GM19238 (cell line): ENCODE results near the gene PTPN12.

Source experiments
- DNase-seq: peaks from one replicate; pipeline ENCODE4 v3.0.0; 2011; ENCODE audit warnings: low spot score; ENCODE audit not compliant: insufficient read length

Gene PTPN12

DNA sequence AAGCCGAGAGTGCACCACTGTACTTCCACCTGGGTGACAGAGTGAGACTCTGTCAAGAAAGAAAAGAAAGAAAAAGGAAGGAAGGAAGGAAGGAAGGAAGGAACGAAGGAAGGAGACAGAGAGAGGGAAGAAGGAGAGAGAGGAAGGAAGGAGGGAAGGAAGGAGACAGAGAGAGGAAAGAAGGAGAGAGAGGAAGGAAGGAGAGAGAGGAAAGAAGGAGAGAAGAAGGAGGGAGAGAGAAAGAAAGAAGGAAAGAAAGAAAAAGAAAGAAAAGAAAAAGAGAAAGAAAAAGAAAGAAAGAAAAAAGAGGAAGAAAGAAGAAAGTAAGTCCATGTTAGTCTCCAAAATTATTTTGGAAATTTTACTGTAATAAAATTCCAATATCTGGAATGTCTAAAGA, 125.8 kb downstream of the PTPN12 start:
- no peak for DNase-seq

DNA sequence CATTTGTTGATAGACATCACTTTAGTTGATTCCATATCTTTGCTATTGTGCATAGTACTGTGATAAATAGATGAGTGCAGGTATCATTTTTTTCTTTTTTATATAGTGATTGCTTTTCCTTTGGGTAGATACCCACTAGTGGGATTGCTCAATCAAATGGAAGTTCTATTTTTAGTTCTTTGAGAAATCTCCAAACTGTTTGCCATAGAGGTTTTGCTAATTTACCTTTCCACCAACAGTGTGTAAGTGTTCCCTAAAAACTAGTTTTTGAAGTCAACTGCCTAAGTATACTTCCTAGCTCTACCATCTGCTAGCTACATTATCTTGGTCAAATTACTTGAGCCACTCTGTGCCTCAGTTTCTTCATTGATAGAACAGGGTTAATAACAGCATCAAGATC, 127.6 kb downstream of the PTPN12 start:
- no peak for DNase-seq

DNA sequence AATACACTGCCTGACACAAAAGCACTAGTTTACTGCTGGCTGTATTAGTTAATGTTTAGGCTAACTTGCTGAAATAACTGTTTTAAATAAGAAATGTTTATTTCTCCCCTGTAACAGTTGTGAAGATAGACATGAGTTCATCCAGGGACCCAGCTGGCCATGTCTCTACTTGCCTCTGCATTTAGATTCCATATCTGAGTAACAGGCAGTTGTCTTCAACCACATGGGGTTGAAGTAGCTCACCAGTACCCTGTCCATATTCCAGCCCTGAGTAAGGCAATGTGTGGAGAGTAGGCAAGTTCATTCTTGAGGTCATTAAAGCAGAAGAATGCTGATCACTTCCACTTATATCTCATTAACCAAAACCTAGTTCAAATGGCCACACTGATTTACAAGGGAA, 128.1 kb downstream of the PTPN12 start:
- no peak for DNase-seq

- no peak for DNase-seq
Measured at GRCh38 chr7:77667459-77668086, 130.5 kb downstream of the PTPN12 start.

DNA sequence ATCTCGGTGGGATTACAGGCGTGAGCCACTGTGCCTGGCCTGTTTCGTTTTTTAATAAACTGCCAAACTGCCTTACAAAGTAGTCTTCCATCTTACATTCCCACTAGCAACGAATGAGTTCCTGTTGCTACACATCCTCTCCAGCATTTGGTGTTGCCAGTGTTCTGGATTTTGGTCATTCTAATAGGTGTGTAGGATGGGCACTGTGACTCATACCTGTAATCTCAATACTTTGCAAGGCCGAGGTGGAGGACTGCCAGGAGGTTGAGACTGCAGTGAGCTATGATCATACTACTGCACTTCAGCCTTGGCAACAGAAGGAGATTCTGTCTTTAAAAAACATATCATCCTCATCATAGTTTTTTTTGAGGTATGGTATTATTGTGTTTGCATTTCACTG, 137.8 kb downstream of the PTPN12 start:
- no peak for DNase-seq

- no peak for DNase-seq
Measured at GRCh38 chr7:77679608-77680007, 142.5 kb downstream of the PTPN12 start.

- no peak for DNase-seq
Measured at GRCh38 chr7:77680266-77680665, 143.2 kb downstream of the PTPN12 start.

DNA sequence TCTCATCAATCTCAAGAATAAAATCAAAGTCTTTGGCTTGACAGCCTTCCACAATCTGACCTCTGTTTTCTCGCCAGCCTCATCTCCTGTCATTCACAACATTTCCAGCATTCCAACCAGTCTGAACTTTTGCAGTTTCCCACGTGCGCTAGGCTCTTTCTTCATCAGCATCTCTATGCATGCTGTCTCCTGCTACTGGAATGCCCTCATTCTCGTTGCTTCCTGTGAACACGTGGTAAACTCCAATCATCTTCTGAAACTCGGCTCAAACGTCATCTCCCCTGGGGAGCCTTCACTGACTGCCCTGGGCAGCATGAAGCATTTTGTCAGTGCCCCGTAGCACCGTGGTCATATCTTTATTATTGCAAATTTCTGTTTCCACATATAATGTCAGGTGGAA, 146.9 kb downstream of the PTPN12 start:
- no peak for DNase-seq

DNA sequence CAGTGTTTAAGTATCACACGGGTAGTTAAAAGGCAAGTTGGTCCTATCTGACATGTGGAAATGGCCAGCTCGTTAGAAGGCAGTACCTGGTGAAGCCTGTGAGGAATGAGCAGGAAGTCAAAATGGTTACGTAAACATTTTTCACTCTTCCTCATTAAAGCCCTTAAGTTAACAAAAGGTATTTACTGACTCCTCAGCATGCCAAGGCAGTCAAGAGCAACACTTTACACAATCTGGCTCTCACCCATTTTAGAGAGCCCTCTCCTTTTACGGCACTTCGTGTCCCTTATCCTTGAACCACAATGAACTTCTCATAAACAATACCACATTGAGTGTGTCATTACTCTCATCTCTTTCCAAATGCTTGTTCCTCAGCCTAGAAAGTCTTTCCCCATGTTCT, 148.1 kb downstream of the PTPN12 start:
- DNase-seq = no peak

DNA sequence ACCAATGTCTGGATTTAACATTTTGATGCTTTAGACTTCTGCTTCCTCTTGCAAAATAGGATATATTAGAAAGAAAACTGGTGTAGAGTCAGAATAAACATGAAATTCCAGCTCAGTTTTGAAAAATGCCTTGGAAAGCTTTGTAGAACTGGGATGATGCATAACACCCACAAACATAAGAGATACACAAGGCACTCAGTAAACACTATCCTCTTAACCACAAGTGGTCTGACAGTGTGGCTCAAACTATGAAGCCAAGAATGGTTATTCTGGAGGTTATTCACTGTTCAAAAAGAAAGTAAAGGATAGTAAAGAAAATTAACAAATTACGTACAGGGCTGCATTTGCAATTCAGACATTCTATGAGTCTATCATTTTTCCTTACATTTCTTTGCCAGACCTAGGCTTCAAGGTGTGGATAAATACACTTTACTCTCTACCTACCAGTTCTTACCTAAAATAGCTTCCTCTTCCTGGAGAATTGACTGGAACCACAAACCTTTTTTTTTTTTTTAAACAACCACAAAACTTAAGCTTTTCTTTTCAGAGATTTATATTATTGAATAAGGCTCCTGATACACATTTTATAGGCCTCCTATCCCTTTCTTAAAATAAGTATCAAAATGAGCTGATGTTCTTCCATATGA, 150.1 kb downstream of the PTPN12 start:
- DNase-seq = no peak

- no peak for DNase-seq
Measured at GRCh38 chr7:77687747-77688144, 150.7 kb downstream of the PTPN12 start.
